Globus pallidus (tissue), 1 donor: Measurements from ENCODE around the gene HOXA10.
A peak's percentile ranks its signal among the peaks of the same experiment; 100 is the strongest.

Experiments
- DNase-seq: peaks from one replicate; pipeline ENCODE4 v3.0.0-alpha.2; 2015; ENCODE audit warnings: low spot score

Gene HOXA10

DNA sequence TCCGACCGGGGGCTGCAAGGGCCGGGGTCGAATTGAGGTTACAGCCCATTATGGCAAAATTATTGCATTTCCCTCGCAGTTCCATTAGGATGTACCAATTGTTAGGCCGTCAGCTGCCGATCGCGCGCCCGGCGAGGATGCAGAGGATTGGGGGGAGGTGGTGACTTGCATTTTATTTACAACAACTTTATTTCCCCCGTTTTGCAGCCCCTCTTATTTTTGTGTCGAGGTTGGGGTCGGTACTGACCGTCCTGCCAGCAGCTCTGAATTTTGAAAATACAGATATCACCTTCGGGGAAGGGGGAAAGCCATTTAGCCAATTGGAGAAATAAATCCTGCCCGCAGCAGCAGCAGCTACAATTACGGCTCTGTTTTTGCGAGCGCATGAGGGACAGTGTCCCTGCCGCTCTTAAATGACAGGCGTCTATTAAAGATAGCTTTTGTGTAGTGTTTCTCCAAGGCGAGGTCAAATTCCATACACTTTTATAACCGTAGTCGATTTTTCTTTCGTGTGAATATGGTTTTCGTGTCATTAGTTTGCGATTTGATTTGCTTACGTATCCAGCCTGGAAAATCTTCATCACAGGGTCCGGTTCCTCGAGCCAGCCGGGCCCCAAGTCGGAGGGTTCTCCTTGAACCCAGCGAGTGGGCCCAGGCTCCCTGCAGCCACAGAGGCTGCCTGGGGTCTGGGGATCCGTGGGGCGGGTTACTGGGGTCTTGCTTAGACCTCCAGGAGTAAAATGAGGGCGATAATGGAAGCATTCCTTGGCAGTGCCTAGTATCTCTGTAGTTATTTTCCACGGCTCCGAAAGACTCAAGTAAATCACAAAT is 30.0 kb downstream of the HOXA10 start:
- DNase-seq, result no peak

DNA sequence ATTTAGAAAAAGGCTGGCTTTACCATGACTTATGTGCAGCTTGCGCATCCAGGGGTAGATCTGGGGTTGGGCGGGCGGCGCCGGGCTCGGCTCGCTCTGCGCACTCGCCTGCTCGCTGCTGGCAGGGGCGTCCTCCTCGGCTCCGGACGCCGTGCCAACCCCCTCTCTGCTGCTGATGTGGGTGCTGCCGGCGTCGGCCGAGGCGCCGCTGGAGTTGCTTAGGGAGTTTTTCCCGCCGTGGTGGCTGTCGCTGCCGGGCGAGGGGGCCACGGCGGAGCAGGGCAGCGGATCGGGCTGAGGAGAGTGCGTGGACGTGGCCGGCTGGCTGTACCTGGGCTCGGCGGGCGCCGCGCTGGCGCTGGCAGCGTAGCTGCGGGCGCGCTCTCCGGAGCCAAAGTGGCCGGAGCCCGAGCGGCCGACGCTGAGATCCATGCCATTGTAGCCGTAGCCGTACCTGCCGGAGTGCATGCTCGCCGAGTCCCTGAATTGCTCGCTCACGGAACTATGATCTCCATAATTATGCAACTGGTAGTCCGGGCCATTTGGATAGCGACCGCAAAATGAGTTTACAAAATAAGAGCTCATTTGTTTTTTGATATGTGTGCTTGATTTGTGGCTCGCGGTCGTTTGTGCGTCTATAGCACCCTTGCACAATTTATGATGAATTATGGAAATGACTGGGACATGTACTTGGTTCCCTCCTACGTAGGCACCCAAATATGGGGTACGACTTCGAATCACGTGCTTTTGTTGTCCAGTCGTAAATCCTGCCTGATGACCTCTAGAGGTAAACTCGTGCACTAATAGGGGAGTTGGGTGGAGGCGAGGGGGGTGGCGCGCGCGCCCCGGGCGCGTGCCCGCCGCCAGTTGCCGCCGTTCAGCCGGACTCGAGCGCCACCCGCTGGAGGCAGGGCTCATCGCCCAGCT is 30.8 kb downstream of the HOXA10 start, which contains the start of gene HOXA5:
Gene HOXA5, minus strand, starts transcription at position 659 of the 927 bp plus-strand sequence. Its CDS starts 74 bp downstream, at position 585.
- DNase-seq, result no peak

DNA sequence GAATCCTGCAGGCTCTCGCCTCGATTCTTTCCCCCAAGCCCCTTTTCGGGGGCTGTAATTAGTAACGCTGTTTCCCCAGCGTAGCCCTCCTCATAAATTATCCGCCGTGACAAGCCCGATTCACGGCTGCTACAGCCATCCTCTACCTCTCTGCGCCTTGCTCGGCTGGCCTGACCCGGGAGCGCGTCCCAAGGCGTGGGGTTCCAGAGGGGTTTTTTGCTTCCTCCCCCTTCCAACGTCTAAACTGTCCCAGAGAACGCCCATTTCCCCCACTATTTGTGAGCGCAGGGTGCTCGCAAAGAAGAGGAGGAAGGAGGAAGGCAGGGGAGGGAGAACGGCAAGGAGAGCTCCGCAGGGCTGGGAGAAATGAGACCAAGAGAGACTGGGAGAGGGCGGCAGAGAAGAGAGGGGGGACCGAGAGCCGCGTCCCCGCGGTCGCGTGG is 31.5 kb downstream of the HOXA10 start:
- no peak for DNase-seq

DNA sequence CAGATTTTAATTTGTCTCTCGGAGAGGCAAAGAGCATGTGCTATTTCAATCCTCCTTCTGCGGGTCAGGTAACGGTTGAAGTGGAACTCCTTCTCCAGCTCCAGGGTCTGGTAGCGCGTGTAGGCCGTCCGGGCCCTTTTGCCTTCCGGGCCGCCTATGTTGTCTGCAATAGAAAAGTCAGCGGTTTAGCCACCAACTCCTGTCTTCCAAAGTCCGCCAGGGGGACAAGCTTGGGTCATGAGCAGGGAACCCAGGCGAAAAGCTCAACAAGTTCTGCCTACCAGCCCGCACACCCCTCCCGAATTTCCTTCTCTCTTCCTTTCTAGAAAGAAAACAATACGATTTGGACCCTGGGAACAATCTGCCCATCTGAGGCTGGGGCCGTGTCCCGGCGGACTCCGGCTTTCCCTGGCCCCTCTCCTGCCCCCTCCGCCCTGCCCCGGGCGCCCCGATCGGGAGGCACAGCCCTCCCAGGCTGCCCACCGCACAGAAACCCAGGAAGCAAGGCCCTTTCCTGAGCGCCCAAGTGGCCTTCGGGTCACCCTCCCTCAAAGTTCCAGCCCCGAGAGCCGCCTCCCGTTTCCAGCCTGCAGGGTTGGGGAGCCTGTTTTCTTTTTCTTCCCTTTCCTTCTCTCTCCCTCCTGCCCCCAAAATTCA is 32.1 kb downstream of the HOXA10 start:
- DNase-seq, result no peak

DNA sequence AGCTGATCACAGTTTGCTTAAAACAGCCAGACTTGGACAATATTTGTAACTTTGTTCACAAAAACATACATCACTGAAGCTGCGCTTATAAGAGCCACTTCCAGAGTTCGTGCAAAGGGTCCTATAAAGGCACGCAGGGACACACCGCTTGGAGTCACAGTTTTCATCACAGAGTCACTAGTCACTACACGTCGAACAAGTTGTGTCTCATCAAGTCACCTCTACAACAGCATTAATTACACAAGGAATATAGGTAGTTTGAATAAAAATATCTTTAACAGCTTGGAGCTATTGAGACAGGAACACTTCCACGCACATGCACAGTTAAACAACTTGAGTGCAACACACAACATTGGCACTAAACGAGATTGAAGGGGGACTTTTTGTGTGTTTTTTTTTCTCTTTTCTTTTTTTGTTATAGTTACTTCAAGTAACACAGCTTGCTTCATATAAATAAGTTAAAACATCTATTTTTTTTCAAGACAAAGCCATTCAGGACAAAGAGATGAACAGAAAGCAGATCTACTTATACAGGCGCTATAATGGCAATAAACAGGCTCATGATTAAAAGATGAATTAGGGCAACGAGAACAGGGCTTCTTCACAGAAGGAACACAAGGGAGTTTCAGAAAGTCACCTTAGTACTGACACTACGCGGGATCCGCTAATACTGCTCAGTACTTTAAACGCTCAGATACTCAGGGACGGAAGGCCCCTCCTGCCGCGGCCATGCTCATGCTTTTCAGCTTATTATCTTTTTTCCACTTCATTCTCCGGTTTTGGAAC is 32.8 kb downstream of the HOXA10 start:
- DNase-seq, result no peak

DNA sequence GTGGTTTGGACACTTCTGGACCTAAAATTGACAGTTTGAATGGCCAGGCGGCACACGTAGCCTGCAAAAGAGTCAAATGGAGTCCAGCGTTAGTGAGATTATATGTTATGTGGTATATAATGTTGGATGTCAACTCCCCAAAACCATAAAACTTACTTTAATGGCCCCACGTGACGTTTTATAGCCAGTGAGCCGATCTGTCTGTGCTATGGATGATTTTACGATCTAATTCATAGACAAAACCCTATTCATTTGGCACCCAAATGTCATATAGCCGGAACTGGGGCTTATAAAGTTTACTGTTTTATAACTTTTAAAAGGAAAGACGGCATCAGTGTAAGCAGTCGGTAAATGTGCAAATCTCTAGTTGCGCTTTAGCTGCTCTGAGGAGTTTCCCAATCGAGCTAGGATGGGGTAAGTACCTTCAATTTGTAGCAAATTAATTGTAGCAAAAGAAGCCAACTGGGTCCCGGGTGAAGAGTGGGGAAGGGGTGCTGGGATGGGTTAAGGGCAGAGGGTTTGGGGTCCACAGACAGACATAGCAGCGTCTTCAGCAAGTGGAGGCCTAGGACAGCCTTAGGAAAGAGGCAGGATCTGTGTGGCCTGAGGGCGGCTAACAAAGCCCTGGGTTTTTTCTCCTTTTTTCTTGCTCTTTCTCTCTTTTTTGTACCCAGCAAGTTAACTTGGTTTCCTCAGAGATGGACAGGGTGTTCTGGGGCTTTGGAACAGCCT is 33.8 kb downstream of the HOXA10 start:
- DNase-seq, result no peak

DNA sequence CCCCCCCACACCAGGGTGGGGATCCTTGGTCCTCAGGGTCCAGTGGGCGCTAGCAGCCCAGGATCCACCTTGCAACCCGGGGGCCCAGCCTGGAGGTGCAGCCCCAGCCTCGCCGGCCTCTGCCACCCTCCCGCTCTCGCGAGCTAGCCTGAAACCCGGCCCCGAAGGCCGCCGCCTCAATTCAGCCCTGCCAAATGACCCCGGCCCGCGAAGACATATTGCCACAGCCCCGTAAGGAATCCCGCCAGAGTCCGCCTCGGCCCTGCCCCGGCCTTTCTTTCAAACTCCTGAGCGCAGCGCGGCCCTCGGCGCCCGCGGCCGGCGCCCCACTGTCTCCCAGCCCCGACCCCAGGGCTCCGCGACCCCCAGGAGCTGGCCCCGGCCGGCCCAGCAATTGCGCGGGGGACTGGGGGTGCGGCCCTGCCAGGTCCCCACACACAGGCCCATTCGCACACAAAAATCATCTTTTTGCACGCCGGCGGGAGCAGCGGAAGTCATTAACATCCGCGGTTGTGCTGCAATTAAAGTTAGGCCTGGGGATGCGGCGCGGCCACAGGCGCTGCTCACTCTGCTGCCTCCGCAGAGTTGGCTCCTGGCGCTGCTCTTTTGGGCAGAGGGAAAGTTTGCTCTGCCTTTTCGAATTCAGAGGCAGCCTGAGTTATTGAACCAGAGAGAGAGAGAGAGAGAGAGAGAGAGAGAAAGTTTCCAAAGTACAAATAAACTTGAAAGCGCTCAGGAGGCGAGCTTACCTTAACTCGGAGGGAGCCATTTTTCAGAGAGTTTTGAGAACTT is 34.6 kb downstream of the HOXA10 start:
- DNase-seq, result no peak

DNA sequence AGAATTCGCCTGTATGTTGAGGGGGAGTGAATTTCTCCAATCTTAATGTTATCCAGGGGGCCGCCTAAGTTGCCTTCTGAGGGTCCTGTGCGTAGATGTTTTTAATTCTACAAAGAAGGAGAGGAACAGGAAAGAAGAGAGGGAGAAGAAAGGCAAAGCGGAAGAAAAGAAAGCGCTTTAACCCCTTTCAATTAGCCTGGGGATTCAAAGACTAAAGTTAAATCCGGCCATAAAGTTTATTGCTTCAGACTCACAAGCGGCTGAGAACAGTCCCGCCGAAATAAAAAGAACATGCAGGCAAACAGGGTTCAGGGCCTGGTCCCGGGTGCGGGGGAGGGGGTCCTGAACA is 35.2 kb downstream of the HOXA10 start:
- DNase-seq, result no peak

DNA sequence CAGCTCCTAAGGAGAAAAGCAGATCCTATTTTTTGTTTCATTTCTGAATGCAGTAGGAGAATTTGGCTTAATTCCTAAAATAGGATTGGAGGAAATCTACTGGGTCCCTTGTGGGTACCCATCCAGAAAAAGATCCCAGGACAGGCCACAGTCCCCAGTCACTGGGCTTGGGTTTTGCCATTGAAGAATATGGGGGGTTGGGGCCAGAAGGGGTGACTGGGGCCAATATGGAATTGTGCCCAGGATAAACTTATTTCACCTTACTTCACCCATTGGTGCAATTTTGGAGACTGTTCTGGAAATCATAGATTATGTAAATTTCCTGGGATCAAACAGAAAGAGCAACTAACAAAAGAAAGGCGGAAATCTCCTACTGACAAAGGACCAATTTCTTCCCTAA is 35.6 kb downstream of the HOXA10 start:
- DNase-seq, result no peak

DNA sequence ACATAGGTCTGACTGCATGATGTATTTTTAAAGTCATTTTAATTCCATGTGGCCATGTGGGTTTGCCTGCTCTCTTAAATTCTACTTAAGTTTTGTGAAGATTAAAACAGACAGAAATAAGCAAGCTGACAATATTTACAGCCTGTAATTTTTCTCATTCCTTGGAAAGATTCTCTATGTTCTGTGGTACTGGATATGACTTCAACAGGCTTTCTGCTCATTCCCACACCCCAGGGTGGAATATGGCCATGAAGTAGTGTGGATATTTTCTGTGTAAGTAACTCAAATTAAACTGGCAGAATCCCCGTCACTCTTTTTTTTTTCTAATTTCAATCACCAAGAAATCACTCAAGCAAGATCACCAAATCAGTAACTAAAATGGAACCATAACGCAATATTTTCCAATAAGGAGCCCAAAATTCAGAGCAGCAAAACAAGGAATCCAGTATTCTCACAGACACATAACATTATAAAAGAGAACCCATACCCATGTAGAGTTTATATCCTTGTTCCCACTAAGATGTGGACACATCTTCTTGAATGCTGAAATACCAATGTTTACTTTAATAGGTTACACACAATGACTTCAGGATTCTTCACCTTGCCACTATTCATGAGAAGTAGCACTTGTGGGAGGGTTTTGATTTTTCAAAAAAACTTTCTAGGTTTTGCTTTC is 36.3 kb downstream of the HOXA10 start:
- no peak for DNase-seq

DNA sequence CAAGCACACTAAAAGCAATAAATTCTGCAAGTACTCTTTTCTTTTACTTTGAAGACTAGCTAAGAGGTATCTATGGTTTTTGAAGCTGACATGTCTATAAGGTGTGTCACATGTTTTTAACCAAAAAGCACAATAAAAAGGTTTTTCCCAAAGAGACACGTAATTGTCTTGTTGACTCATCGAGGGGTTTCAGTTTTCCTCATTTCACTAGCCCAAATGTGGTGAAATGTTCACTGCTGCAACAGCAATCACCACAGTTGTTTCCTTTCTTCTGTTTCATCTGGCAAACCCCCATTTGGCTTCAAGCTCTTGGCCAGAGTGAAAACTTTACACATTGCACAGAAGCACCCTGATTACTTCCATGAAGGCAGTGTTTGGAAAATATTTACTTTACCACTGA is 39.7 kb downstream of the HOXA10 start:
- DNase-seq, result no peak

DNA sequence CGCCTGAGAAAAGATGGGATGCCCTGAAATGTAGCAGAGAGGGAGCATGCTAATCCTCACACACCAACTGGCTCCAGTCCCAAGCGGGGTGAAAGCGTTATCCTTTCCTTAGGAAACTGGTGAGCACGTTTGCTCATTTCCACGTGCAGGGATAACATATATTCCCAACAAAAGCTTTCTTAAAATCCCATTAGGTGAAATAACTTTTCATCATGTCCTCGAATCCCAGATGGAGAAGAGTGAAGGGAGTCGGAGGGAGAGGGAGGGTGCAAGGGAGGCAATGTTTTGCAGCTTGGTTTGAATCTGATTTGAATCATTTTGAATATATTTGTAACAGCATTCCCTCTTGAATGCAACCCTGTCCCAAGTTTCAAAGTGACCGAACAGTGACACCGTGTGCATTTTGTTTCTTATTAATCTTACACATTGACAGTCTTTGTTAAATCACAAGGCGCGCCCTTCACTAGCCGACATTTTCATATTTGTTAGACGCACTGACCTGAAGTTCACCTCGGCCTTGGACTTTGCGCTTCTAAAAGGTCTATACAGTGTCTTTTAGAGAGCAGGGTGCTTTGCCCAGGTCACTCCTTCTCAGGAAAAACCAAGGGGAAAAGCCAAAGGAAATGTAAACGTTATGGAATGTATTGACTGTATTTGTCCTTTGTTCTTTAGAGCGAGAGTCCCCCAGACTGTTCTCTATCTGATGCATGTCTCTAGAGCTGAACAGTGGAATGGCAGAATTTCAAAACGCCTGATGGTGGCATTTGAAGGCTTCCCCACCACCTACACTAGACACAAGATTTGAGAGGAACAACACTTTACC is 40.5 kb downstream of the HOXA10 start:
- no peak for DNase-seq

DNA sequence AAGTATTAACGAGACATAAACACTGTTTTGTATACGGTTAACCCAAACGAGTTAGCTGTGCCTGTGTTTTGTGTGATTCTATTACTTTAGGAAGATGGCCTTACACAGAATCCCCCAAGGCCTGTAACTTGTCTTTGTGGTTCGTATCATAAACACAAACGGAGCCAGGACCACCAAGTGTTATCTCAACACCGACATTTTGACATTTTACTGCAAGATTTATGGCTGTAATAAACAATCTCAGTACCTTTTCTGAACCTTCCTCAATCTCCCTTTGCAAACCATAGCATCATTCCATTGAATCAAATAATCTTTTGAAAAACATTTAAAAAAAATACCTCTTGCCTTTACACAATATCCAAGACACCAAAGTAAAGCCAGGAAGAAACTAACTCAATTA is 41.1 kb downstream of the HOXA10 start:
- no peak for DNase-seq

DNA sequence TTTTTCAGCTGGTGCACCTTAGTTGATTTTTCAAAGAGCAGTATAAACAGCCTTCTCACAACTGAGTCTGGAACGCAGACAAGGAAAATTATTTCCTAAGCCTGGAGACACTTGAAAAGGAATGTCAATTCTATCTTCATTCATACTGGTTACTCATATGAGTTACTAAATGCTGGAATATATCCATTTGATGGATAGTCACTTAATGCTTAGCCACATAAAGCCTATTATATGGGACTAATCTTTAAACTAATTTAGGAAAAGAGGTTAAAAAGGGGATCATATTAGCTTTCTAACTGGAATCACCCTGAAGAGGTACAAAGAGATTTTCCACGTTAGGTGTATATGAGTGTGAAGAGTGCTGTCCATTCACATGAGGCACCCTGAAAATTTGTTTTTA is 41.9 kb downstream of the HOXA10 start:
- DNase-seq, result no peak

DNA sequence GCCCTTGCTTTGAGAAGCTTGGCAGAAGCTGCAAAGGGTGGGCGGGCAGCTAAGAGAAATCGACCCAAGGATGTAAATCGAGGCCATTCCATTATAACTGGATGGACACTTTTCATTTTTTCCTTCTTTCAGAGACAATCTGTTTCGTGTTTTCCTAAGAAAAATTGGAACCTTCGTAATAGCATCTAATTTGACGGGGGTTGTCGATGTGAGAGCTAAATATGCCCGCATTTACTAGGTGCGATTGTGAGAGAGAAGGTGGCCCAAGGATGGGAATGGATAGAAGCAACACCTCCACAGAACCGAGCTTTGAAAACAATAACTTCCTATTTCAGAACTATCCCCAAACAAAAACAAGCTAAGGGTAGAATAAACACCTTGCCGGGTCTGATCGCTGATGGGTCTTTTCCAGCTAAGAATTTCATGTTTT is 42.7 kb downstream of the HOXA10 start:
- no peak for DNase-seq

DNA sequence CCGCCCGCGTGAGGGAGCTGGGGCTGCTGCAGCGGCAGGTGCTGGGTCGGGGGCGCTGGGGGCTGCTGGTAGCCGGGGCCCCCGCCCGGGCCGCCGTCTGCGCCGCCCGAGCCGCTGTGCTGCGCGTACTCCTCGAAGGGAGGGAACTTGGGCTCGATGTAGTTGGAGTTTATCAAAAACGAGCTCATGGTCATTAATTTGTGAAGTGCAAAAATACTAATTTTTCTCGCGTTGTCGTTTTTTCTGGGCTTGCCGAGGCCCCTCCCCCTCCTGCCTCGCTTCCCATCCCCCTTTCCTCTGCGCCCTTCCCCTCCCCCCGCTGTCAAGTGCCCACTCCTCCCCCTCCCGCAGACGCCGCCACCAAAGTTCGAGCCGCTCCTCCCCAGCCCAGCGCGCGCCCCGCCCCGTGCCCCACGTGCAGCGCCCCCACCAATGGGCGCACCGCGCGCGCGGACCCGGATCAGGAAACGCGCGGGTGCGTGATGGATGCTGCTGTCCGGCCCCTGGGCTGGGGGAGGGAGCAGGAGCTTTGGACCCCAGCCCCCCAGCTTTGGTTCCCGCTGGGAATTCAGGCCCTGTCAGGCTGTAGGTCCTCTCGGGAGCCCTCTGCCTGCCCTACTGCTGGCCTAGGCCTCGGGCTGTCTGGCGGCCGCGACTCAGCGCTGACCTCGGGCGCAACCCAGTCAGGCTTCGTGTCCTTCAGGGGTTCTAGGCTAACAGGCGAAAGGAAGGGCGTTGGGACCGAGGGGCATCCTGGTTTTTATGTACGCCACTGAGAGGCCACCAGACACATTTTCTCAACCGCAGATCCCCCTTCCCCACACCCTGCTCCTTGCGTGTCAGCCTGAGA is 43.4 kb downstream of the HOXA10 start, which contains the start of gene HOXA4:
Gene HOXA4, minus strand, starts transcription at position 218 of the 850 bp plus-strand sequence. Its CDS starts 24 bp downstream, at position 194.
- DNase-seq, result peak; percentile 18

DNA sequence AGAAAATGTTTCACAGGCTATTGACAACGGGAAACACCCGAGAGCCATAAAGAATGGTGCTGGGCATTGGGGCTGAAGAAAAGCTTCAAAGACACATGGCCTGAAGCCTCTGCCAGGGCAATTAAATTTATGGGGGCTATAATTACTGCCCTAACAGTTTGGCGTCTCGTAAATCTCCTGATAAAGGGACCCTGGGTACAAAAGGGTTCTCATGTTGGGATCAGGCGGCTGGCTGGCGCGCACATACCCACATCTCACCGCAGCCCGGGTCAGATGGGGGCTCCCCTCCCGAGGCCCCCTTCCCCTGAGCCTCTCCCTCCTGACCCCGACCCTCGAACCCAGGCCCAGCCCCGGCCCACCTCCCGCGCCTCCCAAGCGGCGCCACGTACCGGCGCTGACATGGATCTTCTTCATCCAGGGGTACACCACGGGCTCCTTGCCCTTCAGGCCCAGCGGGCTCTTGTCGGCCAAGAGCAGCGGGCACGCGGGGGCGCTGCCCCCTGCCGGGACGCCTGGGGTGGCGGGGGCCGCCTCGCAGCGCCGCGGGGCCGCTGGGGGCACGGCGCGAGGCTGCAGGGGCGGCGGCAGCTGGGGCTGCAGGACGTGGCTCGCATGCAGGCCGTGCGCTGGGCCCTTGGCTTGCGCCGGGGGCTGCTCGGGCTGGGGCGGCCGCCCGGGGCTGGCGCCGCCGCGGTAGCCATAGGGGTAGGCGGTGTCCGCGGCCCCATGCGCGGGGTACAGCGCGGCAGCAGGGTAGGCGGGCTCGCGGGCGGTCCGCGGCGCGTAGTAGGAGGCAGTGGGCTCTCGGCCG is 44.2 kb downstream of the HOXA10 start:
- no peak for DNase-seq
